GM12873 (cell line): Measurements from ENCODE around the gene URGCP.

ENCODE experiments used
- CTCF ChIP-seq: IDR thresholded peaks from 2 replicates; pipeline ENCODE4 v1.5.1; 2012; ENCODE audit warnings: low read depth, mild to moderate bottlenecking, moderate library complexity, low read length, control low read depth; ENCODE audit not compliant: insufficient read depth; ENCODE audit errors: missing control alignments

URGCP gene

GRCh38 chr7:43844257-43844656 is 62.1 kb downstream of the URGCP start:
- TF ChIP-seq CTCF: no peak

GRCh38 chr7:43843296-43843695 is 63.1 kb downstream of the URGCP start:
- TF ChIP-seq CTCF: no peak

GRCh38 chr7:43838201-43838658 is 68.2 kb downstream of the URGCP start:
- TF ChIP-seq CTCF: no peak

GRCh38 chr7:43834463-43835251 is 71.7 kb downstream of the URGCP start:
- TF ChIP-seq CTCF: no peak
